IMR-90 (cell line): Measurements from ENCODE around the gene PSPH. TPM values are rescaled to one million over a fixed set of nuclear protein-coding genes. Genes with fewer than 3 reads are reported as not detected.

ENCODE experiments used
- ATAC-seq: fragments of 200-7000 bp; cut with Tn5 transposase; 2 replicates; pipeline ENCODE4 v1.9.1; 2020; ENCODE audit warnings: low read depth, mild to moderate bottlenecking, moderate library complexity
- BruUV-seq: library from RNA; stranded (reverse); fragments of 400-500 nt; replicated peaks from 2 replicates; lab custom pipeline; 2021; lab: Mats Ljungman, UMichigan
- CTCF ChIA-PET: fragments of 300-600 bp; formaldehyde crosslinking; extraction: SDS; loops from one replicate; lab custom pipeline; 2021; ENCODE audit warnings: antibody characterized with exemption; lab: Yijun Ruan, JAX
- POLR2A ChIA-PET: fragments of 300-600 bp; sonication (Branson Sonifier 250); formaldehyde crosslinking; loops from one replicate; lab custom pipeline; 2022; ENCODE audit warnings: antibody characterized with exemption; ENCODE audit not compliant: unreplicated experiment; lab: Charles Lee
- DNase-seq: peaks from one replicate; pipeline ENCODE4 v3.0.0; 2013
- H2AFZ ChIP-seq: replicated peaks from 2 replicates; pipeline ENCODE3; 2013; ENCODE audit warnings: low read length, mild to moderate bottlenecking; ENCODE audit not compliant: poor library complexity
- H2AK5ac ChIP-seq: 2 replicates; pipeline ENCODE4 v1.6.1; 2013; ENCODE audit warnings: low read depth, low read length, inconsistent platforms
- H2AK9ac ChIP-seq: replicated peaks from 2 replicates; pipeline ENCODE3; 2013; ENCODE audit warnings: mild to moderate bottlenecking, low read depth, low read length, moderate library complexity; ENCODE audit not compliant: poor library complexity
- H2BK120ac ChIP-seq: 2 replicates; pipeline ENCODE4 v1.6.1; 2013; ENCODE audit warnings: low read depth, low read length, inconsistent platforms
- H2BK15ac ChIP-seq: 3 replicates; pipeline ENCODE4 v1.6.1; 2013; ENCODE audit warnings: low read depth, low read length, inconsistent platforms
- H2BK20ac ChIP-seq: 2 replicates; pipeline ENCODE4 v1.6.1; 2013; ENCODE audit warnings: low read depth, mild to moderate bottlenecking, inconsistent platforms, low read length, moderate library complexity
- H2BK5ac ChIP-seq: 2 replicates; pipeline ENCODE4 v1.6.1; 2013; ENCODE audit warnings: mild to moderate bottlenecking, low read depth, low read length, inconsistent platforms; ENCODE audit not compliant: poor library complexity, severe bottlenecking
- H3K14ac ChIP-seq: replicated peaks from 2 replicates; pipeline ENCODE4 v1.6.1; 2013; ENCODE audit warnings: low read depth, low read length, inconsistent platforms
- H3K18ac ChIP-seq: 2 replicates; pipeline ENCODE4 v1.6.1; 2013; ENCODE audit warnings: low read depth, low read length, control low read depth
- H3K23ac ChIP-seq: 2 replicates; pipeline ENCODE4 v1.6.1; 2013; ENCODE audit warnings: low read depth, low read length, inconsistent platforms
- H3K27ac ChIP-seq: 2 replicates; pipeline ENCODE4 v1.5.1; 2013; ENCODE audit warnings: mild to moderate bottlenecking, control low read depth, low read length; ENCODE audit not compliant: insufficient read depth
- H3K27me3 ChIP-seq: 2 replicates; pipeline ENCODE4 v1.6.1; 2013; ENCODE audit warnings: low read length; ENCODE audit not compliant: control insufficient read depth, insufficient read depth
- H3K36me3 ChIP-seq: 2 replicates; pipeline ENCODE4 v1.6.1; 2013; ENCODE audit warnings: low read length, mixed read lengths; ENCODE audit not compliant: control insufficient read depth, insufficient read depth
- H3K4ac ChIP-seq: 2 replicates; pipeline ENCODE4 v1.6.1; 2013; ENCODE audit warnings: low read depth, low read length, inconsistent platforms
- H3K4me1 ChIP-seq: 2 replicates; pipeline ENCODE4 v1.6.1; 2013; ENCODE audit warnings: low read length, mixed read lengths; ENCODE audit not compliant: control insufficient read depth, insufficient read depth
- H3K4me2 ChIP-seq: 2 replicates; pipeline ENCODE4 v1.6.1; 2013; ENCODE audit warnings: low read depth, mild to moderate bottlenecking, control low read depth, low read length, moderate library complexity
- H3K4me3 ChIP-seq: 2 replicates; pipeline ENCODE4 v1.5.1; 2013; ENCODE audit warnings: low read depth, mild to moderate bottlenecking, control low read depth, low read length, moderate library complexity; ENCODE audit not compliant: insufficient read depth
- H3K56ac ChIP-seq: 2 replicates; pipeline ENCODE4 v1.6.1; 2013; ENCODE audit warnings: low read length, inconsistent platforms; ENCODE audit not compliant: insufficient read depth; ENCODE audit errors: extremely low read depth
- H3K79me1 ChIP-seq, 2 experiments: 2 replicates each; pipeline ENCODE4 v1.6.1; 2013; ENCODE audit warnings: low read length in 2 of 2, inconsistent platforms in 1 of 2, low read depth in 1 of 2
- H3K9ac ChIP-seq: 2 replicates; pipeline ENCODE4 v1.6.1; 2013; ENCODE audit warnings: low read depth, low read length, control low read depth
- H3K9me1 ChIP-seq: 2 replicates; pipeline ENCODE4 v1.6.1; 2013; ENCODE audit warnings: low read length, inconsistent platforms; ENCODE audit not compliant: insufficient read depth
- H3K9me3 ChIP-seq: 2 replicates; pipeline ENCODE4 v1.6.1; 2013; ENCODE audit warnings: low read length; ENCODE audit not compliant: control insufficient read depth, insufficient read depth
- H4K20me1 ChIP-seq: 2 replicates; pipeline ENCODE4 v1.6.1; 2013; ENCODE audit warnings: low read length, inconsistent platforms; ENCODE audit not compliant: insufficient read depth
- H4K5ac ChIP-seq: 2 replicates; pipeline ENCODE4 v1.6.1; 2013; ENCODE audit warnings: mild to moderate bottlenecking, low read depth, low read length, control low read depth
- H4K8ac ChIP-seq, 2 experiments: 2 replicates each; pipeline ENCODE4 v1.6.1; 2013; ENCODE audit warnings: low read depth in 2 of 2, low read length in 2 of 2, control low read depth in 1 of 2, inconsistent platforms in 1 of 2
- H4K91ac ChIP-seq: 2 replicates; pipeline ENCODE4 v1.6.1; 2013; ENCODE audit warnings: low read depth, low read length, inconsistent platforms; ENCODE audit not compliant: insufficient read depth
- CTCF ChIP-seq: conservative IDR thresholded peaks from 2 replicates; pipeline ENCODE4 v1.5.1; 2012; ENCODE audit warnings: mild to moderate bottlenecking, low read depth, low read length, improper control_type of control experiment
- NFE2L2 ChIP-seq: fragments of 150-350 bp; IDR thresholded peaks from 2 replicates; pipeline ENCODE4 v1.6.1; 2016; ENCODE audit warnings: low read depth, mild to moderate bottlenecking, low read length
- POLR2A ChIP-seq: IDR thresholded peaks from 2 replicates; pipeline ENCODE4 v1.6.1; 2012; ENCODE audit warnings: mild to moderate bottlenecking, low read depth, low read length
- RAD21 ChIP-seq: IDR thresholded peaks from 2 replicates; pipeline ENCODE4 v1.6.1; 2012; ENCODE audit warnings: low read length, improper control_type of control experiment
- SMC3 ChIP-seq: fragments of 150-350 bp; IDR thresholded peaks from 2 replicates; pipeline ENCODE4 v1.6.1; 2016; ENCODE audit warnings: low read depth, mild to moderate bottlenecking, antibody characterized with exemption, low read length, moderate library complexity
- USF2 ChIP-seq: fragments of 150-350 bp; IDR thresholded peaks from 2 replicates; pipeline ENCODE4 v1.6.1; 2017; ENCODE audit warnings: mild to moderate bottlenecking, antibody characterized with exemption, low read length, low read depth
- WGBS, 2 experiments: methylation state at CpG; one replicate each; pipeline versions ENCODE4 v1.1.5 to v1.1.7; 2013; ENCODE audit warnings: missing lambda C conversion rate in 2 of 2; ENCODE audit not compliant: insufficient read length in 1 of 2; ENCODE audit errors: extremely low coverage in 2 of 2; 5-methylcytosine and 5-hydroxymethylcytosine counted together
- dilution Hi-C: fragments of 300-500 bp; cut with HindIII; formaldehyde crosslinking; loops from one replicate; pipeline ENCODE4 v1.14.3; 2018; ENCODE audit warnings: low sequenced_read_pairs; ENCODE audit not compliant: unreplicated experiment
- in situ Hi-C: fragments of 300-500 bp; cut with MboI; formaldehyde crosslinking; loops from 3 replicates; pipeline ENCODE4 v1.14.3; 2019; ENCODE audit warnings: low sequenced_read_pairs, inconsistent platforms, mixed read lengths
- intact Hi-C: fragments of 100-400 bp; cut with micrococcal nuclease; formaldehyde crosslinking; loops from 2 replicates; pipeline ENCODE4 v1.10.0; 2022
- polyA plus RNA-seq, 3 experiments: library from polyadenylated mRNA; depleted of rRNA; stranded (reverse); fragments of >200 nt; gene quantifications; 2 replicates each; pipeline ENCODE4 v1.2.3, GENCODE V29; 2012; ENCODE audit warnings: low replicate concordance in 1 of 3
- total RNA-seq: library from RNA; depleted of rRNA; stranded (reverse); fragments of >200 nt; gene quantifications from 2 replicates; pipeline ENCODE4 v1.2.3, GENCODE V29; 2012

PSPH gene
- total and polyA plus RNA-seq, 2 of the 4 experiments (the other 2 are of a cell fraction) = 31.8 to 48.4 TPM

DNA sequence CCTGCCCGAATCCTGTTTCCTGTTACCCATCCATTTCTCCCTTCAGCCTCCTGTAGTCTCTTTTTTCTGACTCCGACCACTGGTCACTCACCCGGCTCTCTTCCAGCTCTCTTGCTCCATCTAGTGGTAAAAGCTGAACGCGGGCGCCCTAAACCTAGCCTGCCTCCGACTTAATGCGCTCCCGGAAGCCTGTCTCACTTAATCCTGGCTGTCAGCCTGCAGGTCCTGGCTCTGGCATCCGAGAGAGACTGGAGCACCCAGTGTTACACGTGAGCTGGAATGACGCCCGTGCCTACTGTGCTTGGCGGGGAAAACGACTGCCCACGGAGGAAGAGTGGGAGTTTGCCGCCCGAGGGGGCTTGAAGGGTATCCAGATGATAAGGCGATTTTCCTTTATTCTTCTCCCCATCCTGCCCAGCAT lies 23.1 kb upstream of the PSPH start:
- no peaks in the 10 kb centered on the region for H3K27me3 ChIP-seq
- H3K23ac ChIP-seq = no peak overlapping the region
- no peak overlapping the region for H2AK5ac ChIP-seq
- no peak overlapping the region for H4K5ac ChIP-seq
- no peak overlapping the region for H3K4me3 ChIP-seq
- H3K14ac ChIP-seq = no peak overlapping the region
- in situ Hi-C loops = loop anchor here (5.0 to 10.0 kb wide), 2 partner anchors 72 to 430 kb away; no protein-coding TSS in a partner anchor
- no peak overlapping the region for H2BK20ac ChIP-seq
- no peaks in the 10 kb centered on the region for H4K20me1 ChIP-seq
- H3K4ac ChIP-seq = no peak overlapping the region
- CTCF ChIA-PET = interaction anchor here (0.6 to 1.6 kb wide), 5 partner anchors 9 to 74 kb away, joined by 3 to 7 read pairs (median 3); no protein-coding TSS in a partner anchor
- intact Hi-C loops = loop anchor here (1.0 to 5.0 kb wide), 3 partner anchors 69 to 792 kb away; no protein-coding TSS in a partner anchor
- H2BK15ac ChIP-seq = no peak overlapping the region
- dilution Hi-C loops = no loop called here
- DNase-seq (peak; percentile 72), ATAC-seq (peak; percentile 95)
- BruUV-seq = no TSS peak
- H4K8ac ChIP-seq = peak overlapping the region in 1 of 2 experiments; percentile 11; a peak in 1 of 4 replicates
- no peaks in the 10 kb centered on the region for H3K9me1 ChIP-seq
- peaks cover 34% of the 10 kb centered on the region for H3K36me3 ChIP-seq
- no peaks in the 10 kb centered on the region for H3K9me3 ChIP-seq
- H3K79me1 ChIP-seq = no peaks in the 10 kb centered on the region; a peak in 1 of 4 replicates
- H3K56ac ChIP-seq = no peak overlapping the region
- TF ChIP-seq USF2 (no peak), NFE2L2 (no peak), POLR2A (0 out of 2 replicates have a peak, but pooled peaks have one; percentile 31), CTCF (peak; percentile 96), SMC3 (peak; percentile 88), RAD21 (peak; percentile 95)
- no peak overlapping the region for H3K9ac ChIP-seq
- 5% methylated on average over 10 of the region's 19 CpGs; no CpG with 5 or more reads in 1 of the 2 experiments for WGBS, 2 experiments
- H2BK120ac ChIP-seq = no peak overlapping the region
- no peak overlapping the region for H4K91ac ChIP-seq
- no peak overlapping the region for H2BK5ac ChIP-seq
- H3K18ac ChIP-seq = no peak overlapping the region
- peak overlapping the region; percentile 71 for H2AK9ac ChIP-seq
- no peak overlapping the region for H3K27ac ChIP-seq
- H2AFZ ChIP-seq = peak overlapping the region; percentile 79
- POLR2A ChIA-PET = no interaction called here
- H3K4me2 ChIP-seq = no peak overlapping the region
- H3K4me1 ChIP-seq = peaks cover 8% of the 10 kb centered on the region; the same call in 1 of the 2 replicates
